Keratinocyte (primary cell): ENCODE measurements around the gene RNF180. TPM values are rescaled to one million over a fixed set of nuclear protein-coding genes. Genes with fewer than 3 reads are reported as not detected.

Experiments
- DNase-seq: peaks from one replicate; pipeline ENCODE4 v3.0.0-alpha.2; 2011; ENCODE audit warnings: low read depth, missing footprints, low spot score
- FAIRE-seq: peaks from 2 replicates; lab custom pipeline; 2011; peaks lifted over from hg19 to GRCh38; lab: Jason Lieb, UNC
- H2AFZ ChIP-seq: 2 replicates; pipeline ENCODE4 v1.6.0; 2012; ENCODE audit warnings: low read length, control low read depth, inconsistent platforms; ENCODE audit not compliant: control insufficient read depth
- H3K27ac ChIP-seq: 2 replicates; pipeline ENCODE4 v1.5.1; 2011; ENCODE audit warnings: low read length; ENCODE audit not compliant: control insufficient read depth, insufficient read depth
- H3K27me3 ChIP-seq: 3 replicates; pipeline ENCODE4 v1.6.0; 2011; ENCODE audit warnings: low read length; ENCODE audit not compliant: control insufficient read depth, insufficient read depth; ENCODE audit errors: extremely low read depth
- H3K36me3 ChIP-seq, 2 experiments: 2 replicates in 1 of 2; 3 replicates in 1 of 2; pipeline ENCODE4 v1.5.1; 2011; ENCODE audit warnings: low read length in 2 of 2, mild to moderate bottlenecking in 1 of 2; ENCODE audit not compliant: control insufficient read depth in 2 of 2, insufficient read depth in 2 of 2; ENCODE audit errors: extremely low read depth in 1 of 2
- H3K4me1 ChIP-seq: 3 replicates; pipeline ENCODE4 v1.5.1; 2011; ENCODE audit warnings: low read length; ENCODE audit not compliant: control insufficient read depth, insufficient read depth; ENCODE audit errors: extremely low read depth
- H3K4me2 ChIP-seq: 3 replicates; pipeline ENCODE4 v1.6.0; 2011; ENCODE audit warnings: low read depth, low read length; ENCODE audit not compliant: control insufficient read depth, insufficient read depth; ENCODE audit errors: extremely low read depth
- H3K4me3 ChIP-seq, 3 experiments: fragments of 200-600 bp in 1 of 3; sonication (generic) in 1 of 3; 2 replicates in 2 of 3; 3 replicates in 1 of 3; pipeline ENCODE4 v1.5.1; 2011 to 2016; ENCODE audit warnings: low read length in 3 of 3, mild to moderate bottlenecking in 3 of 3, control low read depth in 2 of 3, inconsistent platforms in 1 of 3, low read depth in 1 of 3, mixed read lengths in 1 of 3, mixed run types in 1 of 3, moderate library complexity in 1 of 3; ENCODE audit not compliant: control insufficient read depth in 2 of 3, insufficient read depth in 2 of 3; ENCODE audit errors: extremely low read depth in 1 of 3
- H3K79me2 ChIP-seq: 2 replicates; pipeline ENCODE4 v1.6.0; 2012; ENCODE audit warnings: low read length; ENCODE audit not compliant: control insufficient read depth, insufficient read depth
- H3K9ac ChIP-seq: 3 replicates; pipeline ENCODE4 v1.6.0; 2011; ENCODE audit warnings: low read length; ENCODE audit not compliant: control insufficient read depth, insufficient read depth; ENCODE audit errors: extremely low read depth
- H3K9me1 ChIP-seq: 3 replicates; pipeline ENCODE4 v1.6.0; 2011; ENCODE audit warnings: low read length; ENCODE audit not compliant: control insufficient read depth, insufficient read depth; ENCODE audit errors: extremely low read depth
- H3K9me3 ChIP-seq: 2 replicates; pipeline ENCODE4 v1.5.1; 2012; ENCODE audit warnings: low read depth, low read length; ENCODE audit not compliant: control insufficient read depth
- H4K20me1 ChIP-seq: 3 replicates; pipeline ENCODE4 v1.6.0; 2011; ENCODE audit warnings: low read length; ENCODE audit not compliant: control insufficient read depth, insufficient read depth; ENCODE audit errors: extremely low read depth
- EZH2 ChIP-seq: IDR thresholded peaks from one replicate; pipeline ENCODE4 v1.6.1; 2012; ENCODE audit warnings: inconsistent platforms, mild to moderate bottlenecking, low read length, moderate library complexity
- dilution Hi-C: fragments of 300-500 bp; cut with MboI; formaldehyde crosslinking; loops from one replicate; pipeline ENCODE4 v1.7.0; 2020; ENCODE audit warnings: low sequenced_read_pairs; ENCODE audit not compliant: extremely low pct_ligation_motif_present
- polyA plus RNA-seq, 5 experiments: library from polyadenylated mRNA; depleted of rRNA in 3 of 5; stranded (reverse) in 3 of 5; stranded (forward) in 1 of 5; unstranded in 1 of 5; fragments of >200 nt; gene quantifications; 1 replicate in 1 of 5; 2 replicates in 3 of 5; 3 replicates in 1 of 5; pipeline versions ENCODE4 v1.2.1 to v1.2.3, GENCODE V29; 2011 to 2012; ENCODE audit warnings: missing spikeins in 2 of 5, low read depth in 1 of 5, low replicate concordance in 1 of 5
- TF ChIP-seq, protein P1 (sequence below), 3 experiments: IDR thresholded peaks in 1 of 3; conservative IDR thresholded peaks in 1 of 3; optimal IDR thresholded peaks in 1 of 3; 2 replicates in 2 of 3; 3 replicates in 1 of 3; pipeline versions ENCODE3 to v1.5.1; 2011; ENCODE audit warnings: low read length in 3 of 3, mild to moderate bottlenecking in 3 of 3, moderate library complexity in 2 of 3, control low read depth in 1 of 3, inconsistent platforms in 1 of 3; ENCODE audit not compliant: insufficient read depth in 2 of 3; ENCODE audit errors: extremely low read depth in 1 of 3

RNF180 gene
- polyA plus RNA-seq, 1 donor (not counting 4 experiments of a cell fraction or from before 2014, with no cell fraction given), result 2.4 TPM

DNA sequence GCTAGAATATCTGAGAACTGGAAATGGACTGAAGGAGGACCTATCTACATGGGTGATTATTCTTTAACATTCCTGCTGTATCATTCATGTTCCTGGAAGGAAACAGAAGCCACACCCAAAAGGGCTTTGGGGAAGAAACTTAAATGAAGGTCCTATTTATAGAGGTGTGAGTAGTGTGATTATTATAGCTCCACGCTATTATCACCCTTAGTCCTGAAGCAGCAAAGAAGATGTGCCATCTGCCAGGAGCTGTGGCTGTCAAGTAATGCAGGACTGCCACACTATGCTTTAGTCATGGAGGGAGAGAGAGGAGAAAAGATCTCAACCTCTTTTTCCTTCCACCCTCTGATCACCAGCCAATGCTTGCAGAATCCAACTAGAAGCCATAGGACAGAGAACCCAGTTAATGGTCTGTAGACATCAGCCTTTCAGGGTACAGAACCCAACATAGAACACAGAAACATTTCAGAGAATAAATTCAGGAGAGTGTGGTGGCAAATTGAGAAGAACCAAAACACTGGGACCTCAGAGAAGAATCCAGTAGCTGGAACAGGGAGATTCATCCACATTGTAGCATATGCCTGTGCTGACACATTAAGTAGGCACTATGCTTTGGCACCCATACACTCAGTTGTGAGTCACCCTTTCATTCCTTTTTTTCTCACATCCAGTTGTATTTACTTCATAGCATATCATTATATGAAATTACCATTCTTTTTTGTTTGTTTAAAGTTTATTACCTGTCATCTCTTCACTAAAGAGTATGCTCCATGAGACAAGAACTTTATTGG lies 21.0 kb upstream of the RNF180 start:
- FAIRE-seq (peak; percentile 98), DNase-seq (peak; percentile 33)
- Histone ChIP-seq H3K36me3 (no peaks in the 10 kb centered on the region), H2AFZ (peak overlapping the region; percentile 14), H4K20me1 (no peaks in the 10 kb centered on the region), H3K27ac (peak overlapping the region; percentile 53), H3K27me3 (no peaks in the 10 kb centered on the region), H3K4me3 (peak overlapping the region in 2 of 3 experiments; percentile 11 to 29), H3K9me3 (no peaks in the 10 kb centered on the region), H3K4me1 (peaks cover 18% of the 10 kb centered on the region), H3K79me2 (no peaks in the 10 kb centered on the region), H3K9ac (peak overlapping the region; percentile 10), H3K4me2 (peak overlapping the region; percentile 60), H3K9me1 (no peaks in the 10 kb centered on the region)
- TF ChIP-seq, protein P1, sequence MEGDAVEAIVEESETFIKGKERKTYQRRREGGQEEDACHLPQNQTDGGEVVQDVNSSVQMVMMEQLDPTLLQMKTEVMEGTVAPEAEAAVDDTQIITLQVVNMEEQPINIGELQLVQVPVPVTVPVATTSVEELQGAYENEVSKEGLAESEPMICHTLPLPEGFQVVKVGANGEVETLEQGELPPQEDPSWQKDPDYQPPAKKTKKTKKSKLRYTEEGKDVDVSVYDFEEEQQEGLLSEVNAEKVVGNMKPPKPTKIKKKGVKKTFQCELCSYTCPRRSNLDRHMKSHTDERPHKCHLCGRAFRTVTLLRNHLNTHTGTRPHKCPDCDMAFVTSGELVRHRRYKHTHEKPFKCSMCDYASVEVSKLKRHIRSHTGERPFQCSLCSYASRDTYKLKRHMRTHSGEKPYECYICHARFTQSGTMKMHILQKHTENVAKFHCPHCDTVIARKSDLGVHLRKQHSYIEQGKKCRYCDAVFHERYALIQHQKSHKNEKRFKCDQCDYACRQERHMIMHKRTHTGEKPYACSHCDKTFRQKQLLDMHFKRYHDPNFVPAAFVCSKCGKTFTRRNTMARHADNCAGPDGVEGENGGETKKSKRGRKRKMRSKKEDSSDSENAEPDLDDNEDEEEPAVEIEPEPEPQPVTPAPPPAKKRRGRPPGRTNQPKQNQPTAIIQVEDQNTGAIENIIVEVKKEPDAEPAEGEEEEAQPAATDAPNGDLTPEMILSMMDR (optimal IDR thresholded peaks at IDR 0.05 in 1 of 3, IDR thresholded peaks at IDR 0.05 in 1 of 3, conservative IDR thresholded peaks at IDR 0.05 in 1 of 3; ENCODE audit: extremely low read depth in 1 of 3, insufficient read depth in 2 of 3, low read length in 3 of 3), result no peak
- TF ChIP-seq EZH2, result no peak
- dilution Hi-C loops, result no loop called here

DNA sequence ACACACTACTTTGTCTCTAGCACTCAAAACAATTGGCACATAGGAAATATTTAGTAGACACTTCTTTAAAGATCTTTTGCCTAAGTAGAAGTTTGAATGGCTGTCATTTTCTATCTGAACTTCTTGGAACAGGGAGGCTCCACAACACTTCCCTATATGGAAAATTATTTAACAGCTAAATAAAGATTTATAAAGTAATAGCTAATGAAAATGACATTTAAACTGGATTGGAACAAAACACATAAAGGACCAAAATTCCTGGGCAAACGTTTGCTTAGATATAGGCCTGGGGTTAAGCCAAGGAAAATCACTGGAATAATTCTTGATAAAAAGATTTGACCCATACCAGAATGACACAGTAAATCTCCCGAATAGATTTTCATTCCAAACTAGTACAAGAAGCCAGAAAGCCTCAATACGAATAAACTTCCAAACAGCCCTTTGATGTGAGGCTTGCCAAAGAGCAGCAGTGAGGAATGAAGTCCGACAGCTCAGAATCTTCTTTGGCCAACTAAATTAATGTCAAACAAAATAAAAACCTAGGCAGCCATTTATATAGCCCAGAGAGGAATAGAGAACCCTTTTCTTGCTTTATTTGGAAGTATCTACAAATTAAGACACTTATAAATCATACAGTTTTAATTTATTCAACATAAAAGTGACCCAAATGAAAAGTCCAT lies 20.3 kb upstream of the RNF180 start:
- Histone ChIP-seq H3K27me3 (no peaks in the 10 kb centered on the region), H3K27ac (peak overlapping the region; percentile 53), H4K20me1 (no peaks in the 10 kb centered on the region), H3K9ac (no peak overlapping the region), H3K9me3 (no peaks in the 10 kb centered on the region), H2AFZ (peak overlapping the region; percentile 58), H3K4me1 (peaks cover 18% of the 10 kb centered on the region), H3K4me2 (peak overlapping the region; percentile 60), H3K4me3 (no peak overlapping the region), H3K36me3 (no peaks in the 10 kb centered on the region), H3K79me2 (no peaks in the 10 kb centered on the region), H3K9me1 (no peaks in the 10 kb centered on the region)
- dilution Hi-C loops, result no loop called here
- FAIRE-seq (no peak), DNase-seq (no peak)
- TF ChIP-seq EZH2, result no peak
- TF ChIP-seq, protein P1 (optimal IDR thresholded peaks at IDR 0.05 in 1 of 3, IDR thresholded peaks at IDR 0.05 in 1 of 3, conservative IDR thresholded peaks at IDR 0.05 in 1 of 3; ENCODE audit: extremely low read depth in 1 of 3, insufficient read depth in 2 of 3, low read length in 3 of 3), result no peak
